ENCODE data around the gene SCRT2. TPM values are rescaled to one million over a fixed set of nuclear protein-coding genes. Genes with fewer than 3 reads are reported as not detected.

SCRT2 gene
- total RNA-seq, 1 experiment from 2014 or later: not detected

DNA sequence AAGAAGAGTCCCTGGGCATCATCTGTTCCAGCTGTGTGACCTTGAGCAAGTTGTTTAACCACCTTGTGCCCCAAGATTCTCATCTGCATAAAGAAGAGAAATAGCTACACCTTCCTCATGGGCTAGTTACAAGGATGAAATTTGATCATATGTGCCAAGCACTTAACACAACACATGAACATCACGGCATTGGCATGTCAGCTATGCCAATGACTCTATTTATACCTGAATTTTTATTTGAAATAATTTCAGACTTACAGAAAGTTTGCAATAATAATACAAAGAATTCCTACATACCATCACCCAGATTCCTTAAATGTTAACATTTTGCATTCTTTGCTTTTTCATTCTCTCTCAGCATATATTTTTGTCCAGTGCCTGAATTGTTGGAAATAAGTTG is 44.5 kb downstream of the SCRT2 start:
- TF ChIP-seq, protein P1, sequence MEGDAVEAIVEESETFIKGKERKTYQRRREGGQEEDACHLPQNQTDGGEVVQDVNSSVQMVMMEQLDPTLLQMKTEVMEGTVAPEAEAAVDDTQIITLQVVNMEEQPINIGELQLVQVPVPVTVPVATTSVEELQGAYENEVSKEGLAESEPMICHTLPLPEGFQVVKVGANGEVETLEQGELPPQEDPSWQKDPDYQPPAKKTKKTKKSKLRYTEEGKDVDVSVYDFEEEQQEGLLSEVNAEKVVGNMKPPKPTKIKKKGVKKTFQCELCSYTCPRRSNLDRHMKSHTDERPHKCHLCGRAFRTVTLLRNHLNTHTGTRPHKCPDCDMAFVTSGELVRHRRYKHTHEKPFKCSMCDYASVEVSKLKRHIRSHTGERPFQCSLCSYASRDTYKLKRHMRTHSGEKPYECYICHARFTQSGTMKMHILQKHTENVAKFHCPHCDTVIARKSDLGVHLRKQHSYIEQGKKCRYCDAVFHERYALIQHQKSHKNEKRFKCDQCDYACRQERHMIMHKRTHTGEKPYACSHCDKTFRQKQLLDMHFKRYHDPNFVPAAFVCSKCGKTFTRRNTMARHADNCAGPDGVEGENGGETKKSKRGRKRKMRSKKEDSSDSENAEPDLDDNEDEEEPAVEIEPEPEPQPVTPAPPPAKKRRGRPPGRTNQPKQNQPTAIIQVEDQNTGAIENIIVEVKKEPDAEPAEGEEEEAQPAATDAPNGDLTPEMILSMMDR (IDR thresholded peaks at IDR 0.05): no peak
- no peak for TF ChIP-seq SIN3A (IDR thresholded peaks at IDR 0.05; ENCODE audit: borderline replicate concordance, insufficient read depth, low read depth, low read length)
- TF ChIP-seq, protein P2, sequence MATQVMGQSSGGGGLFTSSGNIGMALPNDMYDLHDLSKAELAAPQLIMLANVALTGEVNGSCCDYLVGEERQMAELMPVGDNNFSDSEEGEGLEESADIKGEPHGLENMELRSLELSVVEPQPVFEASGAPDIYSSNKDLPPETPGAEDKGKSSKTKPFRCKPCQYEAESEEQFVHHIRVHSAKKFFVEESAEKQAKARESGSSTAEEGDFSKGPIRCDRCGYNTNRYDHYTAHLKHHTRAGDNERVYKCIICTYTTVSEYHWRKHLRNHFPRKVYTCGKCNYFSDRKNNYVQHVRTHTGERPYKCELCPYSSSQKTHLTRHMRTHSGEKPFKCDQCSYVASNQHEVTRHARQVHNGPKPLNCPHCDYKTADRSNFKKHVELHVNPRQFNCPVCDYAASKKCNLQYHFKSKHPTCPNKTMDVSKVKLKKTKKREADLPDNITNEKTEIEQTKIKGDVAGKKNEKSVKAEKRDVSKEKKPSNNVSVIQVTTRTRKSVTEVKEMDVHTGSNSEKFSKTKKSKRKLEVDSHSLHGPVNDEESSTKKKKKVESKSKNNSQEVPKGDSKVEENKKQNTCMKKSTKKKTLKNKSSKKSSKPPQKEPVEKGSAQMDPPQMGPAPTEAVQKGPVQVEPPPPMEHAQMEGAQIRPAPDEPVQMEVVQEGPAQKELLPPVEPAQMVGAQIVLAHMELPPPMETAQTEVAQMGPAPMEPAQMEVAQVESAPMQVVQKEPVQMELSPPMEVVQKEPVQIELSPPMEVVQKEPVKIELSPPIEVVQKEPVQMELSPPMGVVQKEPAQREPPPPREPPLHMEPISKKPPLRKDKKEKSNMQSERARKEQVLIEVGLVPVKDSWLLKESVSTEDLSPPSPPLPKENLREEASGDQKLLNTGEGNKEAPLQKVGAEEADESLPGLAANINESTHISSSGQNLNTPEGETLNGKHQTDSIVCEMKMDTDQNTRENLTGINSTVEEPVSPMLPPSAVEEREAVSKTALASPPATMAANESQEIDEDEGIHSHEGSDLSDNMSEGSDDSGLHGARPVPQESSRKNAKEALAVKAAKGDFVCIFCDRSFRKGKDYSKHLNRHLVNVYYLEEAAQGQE (IDR thresholded peaks at IDR 0.05; ENCODE audit: insufficient read depth in 1 of 2, low read depth in 2 of 2, low read length in 1 of 2): no peak
- no peak for TF ChIP-seq TCF7L2 (IDR thresholded peaks at IDR 0.05; ENCODE audit: low read depth, low read length)
- TF ChIP-seq POLR2AphosphoS5 (IDR thresholded peaks at IDR 0.05; ENCODE audit: low read depth, low read length): no peak
- in situ Hi-C loops (cut with HindIII; ENCODE audit: low pct_unique_long_range_greater_than_20kb, low sequenced_read_pairs) (no loop called here), intact Hi-C loops (cut with micrococcal nuclease; ENCODE audit: unreplicated experiment) (no loop called here)
- peaks cover 5% of the 10 kb centered on the region; the same call in 1 of the 2 replicates for H3K27me3 ChIP-seq (ENCODE audit: control insufficient read depth, insufficient read depth, low read length)
- no peaks in the 10 kb centered on the region for H3K9me3 ChIP-seq (ENCODE audit: control insufficient read depth, insufficient read depth, low read depth, low read length)
- POLR2A ChIA-PET: no interaction called here
- DNase-seq (ENCODE audit: low read depth, low spot score) (no peak), ATAC-seq (no peak)
- no peak overlapping the region for H3K4me3 ChIP-seq (ENCODE audit: low read depth in 2 of 2, low read length in 2 of 2)
- CTCF ChIA-PET: no interaction called here
- H3K4me1 ChIP-seq (ENCODE audit: control insufficient read depth, insufficient read depth, low read length): no peaks in the 10 kb centered on the region
- no peaks in the 10 kb centered on the region for H3K36me3 ChIP-seq (ENCODE audit: control insufficient read depth, insufficient read depth, low read length)
- no TSS peak for BruUV-seq (replicated peaks)
- H3K27ac ChIP-seq (ENCODE audit: low read length): no peak overlapping the region

DNA sequence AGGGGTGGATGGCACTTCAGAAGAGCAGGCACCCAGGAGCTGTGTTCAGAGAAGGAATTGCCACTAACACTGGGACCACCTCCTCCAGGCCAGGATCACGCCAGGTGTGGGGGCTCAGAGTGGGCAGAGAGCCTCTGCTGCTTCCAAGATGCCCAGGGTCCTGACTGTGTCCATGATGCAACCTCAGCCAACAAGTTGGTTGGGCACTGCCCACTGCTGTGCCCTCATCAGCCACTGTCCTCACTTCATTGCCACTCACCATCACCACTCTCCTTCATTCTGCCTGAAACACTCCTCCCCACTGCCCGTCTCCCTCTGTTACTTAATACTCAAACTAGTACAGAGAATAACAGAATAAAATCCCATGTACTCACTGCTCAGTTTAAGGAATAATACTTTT is 49.0 kb downstream of the SCRT2 start:
- ATAC-seq: no peak
- Histone ChIP-seq H3K9me3 (ENCODE audit: control insufficient read depth, insufficient read depth, low read depth, low read length) (no peaks in the 10 kb centered on the region), H3K4me3 (ENCODE audit: low read depth in 2 of 2, low read length in 2 of 2) (no peak overlapping the region), H3K27ac (ENCODE audit: low read length) (no peak overlapping the region), H3K4me1 (ENCODE audit: control insufficient read depth, insufficient read depth, low read length) (no peaks in the 10 kb centered on the region), H3K27me3 (ENCODE audit: control insufficient read depth, insufficient read depth, low read length) (peaks cover 9% of the 10 kb centered on the region; the same call in 1 of the 2 replicates), H3K36me3 (ENCODE audit: control insufficient read depth, insufficient read depth, low read length) (no peaks in the 10 kb centered on the region)
- POLR2A ChIA-PET: no interaction called here
- DNase-seq (ENCODE audit: low read depth, low spot score): no peak
- CTCF ChIA-PET: interaction anchor here (0.5 kb wide), 1 partner anchor 25 kb away, joined by 3 read pairs; no protein-coding TSS in a partner anchor
- BruUV-seq (replicated peaks): no TSS peak
- TF ChIP-seq TCF7L2 (IDR thresholded peaks at IDR 0.05; ENCODE audit: low read depth, low read length): no peak
- TF ChIP-seq SIN3A (IDR thresholded peaks at IDR 0.05; ENCODE audit: borderline replicate concordance, insufficient read depth, low read depth, low read length): no peak
- TF ChIP-seq, protein P1 (IDR thresholded peaks at IDR 0.05): no peak
- TF ChIP-seq POLR2AphosphoS5 (IDR thresholded peaks at IDR 0.05; ENCODE audit: low read depth, low read length): no peak
- intact Hi-C loops (cut with micrococcal nuclease; ENCODE audit: unreplicated experiment): no loop called here
- in situ Hi-C loops (cut with HindIII; ENCODE audit: low pct_unique_long_range_greater_than_20kb, low sequenced_read_pairs): no loop called here

Measured in Panc1 (cell line).